Endothelial cell of umbilical vein (primary cell): ENCODE measurements around the gene GPS1. TPM values are rescaled to one million over a fixed set of nuclear protein-coding genes. Genes with fewer than 3 reads are reported as not detected.

ENCODE experiments used
- BruUV-seq: library from RNA; stranded (reverse); fragments of 400-500 nt; replicated peaks from 2 replicates; lab custom pipeline; 2021; lab: Mats Ljungman, UMichigan
- CTCF ChIA-PET: fragments of 300-600, 350-600 bp; sonication (Branson Sonifier 250); formaldehyde crosslinking; loops from one replicate; lab custom pipeline; 2021; ENCODE audit warnings: antibody characterized with exemption, inconsistent platforms; lab: Charles Lee
- POLR2A ChIA-PET: fragments of 300-600, 350-600 bp; sonication (Branson Sonifier 250); formaldehyde crosslinking; loops from one replicate; lab custom pipeline; 2021; ENCODE audit warnings: antibody characterized with exemption, inconsistent platforms; lab: Charles Lee
- DNase-seq: peaks from one replicate; pipeline ENCODE4 v3.0.0-alpha.2; 2011; ENCODE audit warnings: low read depth, low spot score
- FAIRE-seq: peaks from 2 replicates; lab custom pipeline; 2011; peaks lifted over from hg19 to GRCh38; lab: Jason Lieb, UNC
- H2AFZ ChIP-seq: 2 replicates; pipeline ENCODE4 v1.6.0; 2012; ENCODE audit warnings: low read depth, low read length, control low read depth, inconsistent platforms
- H3K27ac ChIP-seq: 2 replicates; pipeline ENCODE4 v1.5.1; 2011; ENCODE audit warnings: low read depth, mild to moderate bottlenecking, control low read depth, low read length, moderate library complexity; ENCODE audit not compliant: insufficient read depth
- H3K27me3 ChIP-seq, 2 experiments: 2 replicates each; pipeline versions ENCODE4 v1.6.0 to v1.6.1; 2011; ENCODE audit warnings: low read length in 2 of 2, mixed read lengths in 1 of 2; ENCODE audit not compliant: control insufficient read depth in 2 of 2, insufficient read depth in 2 of 2
- H3K36me3 ChIP-seq, 2 experiments: 2 replicates in 1 of 2; 3 replicates in 1 of 2; pipeline ENCODE4 v1.5.1; 2011; ENCODE audit warnings: low read length in 2 of 2, mild to moderate bottlenecking in 1 of 2, moderate library complexity in 1 of 2; ENCODE audit not compliant: control insufficient read depth in 2 of 2, insufficient read depth in 2 of 2; ENCODE audit errors: extremely low read depth in 1 of 2
- H3K4me1 ChIP-seq: 3 replicates; pipeline ENCODE4 v1.5.1; 2011; ENCODE audit warnings: mild to moderate bottlenecking, low read length; ENCODE audit not compliant: control insufficient read depth, insufficient read depth; ENCODE audit errors: extremely low read depth
- H3K4me2 ChIP-seq: 2 replicates; pipeline ENCODE4 v1.6.1; 2011; ENCODE audit warnings: low read length, control low read depth, mixed read lengths; ENCODE audit not compliant: insufficient read depth
- H3K4me3 ChIP-seq, 3 experiments: fragments of 200-600 bp in 1 of 3; sonication (generic), shearing (Covaris generic) in 1 of 3; replicated peaks in 1 of 3; 2 replicates each; pipeline ENCODE4 v1.5.1; 2011 to 2016; ENCODE audit warnings: control low read depth in 3 of 3, low read length in 3 of 3, mild to moderate bottlenecking in 2 of 3, inconsistent platforms in 1 of 3, low read depth in 1 of 3, moderate library complexity in 1 of 3; ENCODE audit not compliant: insufficient read depth in 1 of 3
- H3K79me2 ChIP-seq: 2 replicates; pipeline ENCODE4 v1.6.0; 2012; ENCODE audit warnings: low read length, inconsistent platforms; ENCODE audit not compliant: control insufficient read depth, insufficient read depth
- H3K9ac ChIP-seq: replicated peaks from 2 replicates; pipeline ENCODE3; 2011; ENCODE audit warnings: low read length, control low read depth; ENCODE audit not compliant: insufficient read depth; ENCODE audit errors: extremely low read depth
- H3K9me1 ChIP-seq: replicated peaks from 3 replicates; pipeline ENCODE4 v1.6.0; 2011; ENCODE audit warnings: mild to moderate bottlenecking, low read length; ENCODE audit not compliant: control insufficient read depth, insufficient read depth; ENCODE audit errors: extremely low read depth
- H3K9me3 ChIP-seq: replicated peaks from 2 replicates; pipeline ENCODE4 v1.5.1; 2012; ENCODE audit warnings: low read length, inconsistent platforms; ENCODE audit not compliant: control insufficient read depth, insufficient read depth
- H4K20me1 ChIP-seq: replicated peaks from 2 replicates; pipeline ENCODE3; 2011; ENCODE audit warnings: mild to moderate bottlenecking, low read length; ENCODE audit not compliant: control insufficient read depth, insufficient read depth; ENCODE audit errors: extremely low read depth
- JUN ChIP-seq: IDR thresholded peaks from 2 replicates; pipeline ENCODE4 v1.6.1; 2011; ENCODE audit warnings: borderline replicate concordance, low read depth; ENCODE audit not compliant: insufficient read length, insufficient read depth
- MAX ChIP-seq: IDR thresholded peaks from 2 replicates; pipeline ENCODE4 v1.6.1; 2011; ENCODE audit not compliant: insufficient read depth, insufficient read length
- POLR2AphosphoS5 ChIP-seq: IDR thresholded peaks from 2 replicates; pipeline ENCODE4 v1.6.1; 2012; ENCODE audit warnings: low read depth, mild to moderate bottlenecking, control low read depth, low read length, moderate library complexity; ENCODE audit not compliant: insufficient read depth
- dilution Hi-C: fragments of 300-500 bp; cut with MboI; formaldehyde crosslinking; loops from one replicate; pipeline ENCODE4 v1.15.0; 2019; ENCODE audit warnings: low sequenced_read_pairs; ENCODE audit not compliant: extremely low pct_ligation_motif_present
- intact Hi-C: fragments of 100-400 bp; cut with micrococcal nuclease; formaldehyde crosslinking; loops from one replicate; pipeline ENCODE4 v1.10.0; 2022
- polyA plus RNA-seq, 4 experiments: library from polyadenylated mRNA; depleted of rRNA in 3 of 4; stranded (reverse) in 3 of 4; unstranded in 1 of 4; fragments of >200 nt; gene quantifications; 2 replicates each; pipeline versions ENCODE4 v1.2.1 to v1.2.3, GENCODE V29; 2011 to 2012; ENCODE audit warnings: missing spikeins in 1 of 4
- total RNA-seq: library from RNA; stranded (reverse); gene quantifications from 2 replicates; pipeline ENCODE4 v1.2.3, GENCODE V29; 2021

GPS1 gene
- total and polyA plus RNA-seq, 2 donors (not counting 3 experiments of a cell fraction or from before 2014, with no cell fraction given) = 116 to 178 TPM

DNA sequence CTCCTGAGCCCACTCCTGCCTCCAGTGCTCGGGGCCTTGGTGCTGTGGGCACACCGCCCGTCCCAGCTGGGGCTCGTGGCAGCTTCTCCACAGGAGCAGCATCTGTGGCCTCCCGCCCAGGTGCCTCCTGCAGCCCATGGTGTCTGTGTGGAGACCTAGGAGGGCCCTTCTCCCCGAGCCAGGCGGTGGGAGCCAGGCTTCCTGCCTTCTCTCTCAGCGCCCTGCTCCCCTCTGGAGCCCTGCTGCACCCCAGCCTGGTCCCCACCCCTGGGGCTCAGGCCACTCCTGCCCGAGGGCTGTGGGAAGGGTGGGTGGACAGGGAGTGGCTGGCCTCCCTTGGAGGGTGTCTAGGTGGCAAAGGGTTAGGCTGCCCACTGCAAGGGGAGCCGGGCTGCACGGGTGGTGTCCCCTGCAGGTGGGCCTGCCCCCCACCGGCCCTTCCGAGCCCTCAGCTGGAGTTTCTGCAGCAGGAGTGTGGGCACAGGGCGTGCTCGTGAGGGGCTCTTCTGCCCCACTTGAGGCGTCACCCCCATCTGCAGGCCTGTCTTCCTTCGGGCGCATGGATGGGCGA is 40.0 kb upstream of the GPS1 start:
- H3K9me1 ChIP-seq = no peaks in the 10 kb centered on the region
- H3K9me3 ChIP-seq = no peaks in the 10 kb centered on the region
- TF ChIP-seq JUN = no peak
- no peak for TF ChIP-seq POLR2AphosphoS5
- H3K4me1 ChIP-seq = no peaks in the 10 kb centered on the region
- H3K27me3 ChIP-seq = no peaks in the 10 kb centered on the region
- POLR2A ChIA-PET = no interaction called here
- DNase-seq (no peak), FAIRE-seq (no peak)
- no peak overlapping the region for H2AFZ ChIP-seq
- H3K27ac ChIP-seq = no peak overlapping the region
- dilution Hi-C loops = no loop called here
- intact Hi-C loops = no loop called here
- no TSS peak for BruUV-seq
- CTCF ChIA-PET = interaction anchor here (0.7 kb wide), 1 partner anchor 8 kb away, joined by 5 read pairs; no protein-coding TSS in a partner anchor
- no peaks in the 10 kb centered on the region for H4K20me1 ChIP-seq
- H3K36me3 ChIP-seq = no peaks in the 10 kb centered on the region
- no peak overlapping the region for H3K9ac ChIP-seq
- H3K4me2 ChIP-seq = no peak overlapping the region
- no peak overlapping the region for H3K4me3 ChIP-seq
- no peaks in the 10 kb centered on the region for H3K79me2 ChIP-seq

- H3K79me2 ChIP-seq = no peaks in the 10 kb centered on the region
- no peaks in the 10 kb centered on the region for H3K9me1 ChIP-seq
- no peak overlapping the region for H3K9ac ChIP-seq
- no peak overlapping the region for H3K27ac ChIP-seq
- no peaks in the 10 kb centered on the region for H3K9me3 ChIP-seq
- H3K4me2 ChIP-seq = no peak overlapping the region
- BruUV-seq = no TSS peak
- H3K4me1 ChIP-seq = no peaks in the 10 kb centered on the region
- no peak for FAIRE-seq
- no peaks in the 10 kb centered on the region for H4K20me1 ChIP-seq
- no peaks in the 10 kb centered on the region for H3K36me3 ChIP-seq
- H3K27me3 ChIP-seq = no peaks in the 10 kb centered on the region
- intact Hi-C loops (no loop called here), dilution Hi-C loops (no loop called here)
- H3K4me3 ChIP-seq = no peak overlapping the region
- CTCF ChIA-PET = interaction anchor here (2.3 kb wide), 1 partner anchor 52 kb away, joined by 12 read pairs; no protein-coding TSS in a partner anchor
- TF ChIP-seq JUN (no peak), MAX (no peak)
- H2AFZ ChIP-seq = no peak overlapping the region
- POLR2A ChIA-PET = no interaction called here
- no peak for DNase-seq
Observed at GRCh38 chr17:82012261-82012639, 39.4 kb upstream of the GPS1 start.
